GM18519 (cell line): ENCODE measurements around the gene HNF4A.
"Not testable (repeated sequence)": the region's sequence is repeated elsewhere in the genome, so short reads cannot be mapped to it uniquely, and the experiment has no call there.

Experiments
- ATAC-seq: cut with Tn5 transposase; IDR thresholded peaks from one replicate; pipeline ENCODE4 v1.9.1; 2021; ENCODE audit warnings: mild to moderate bottlenecking, moderate library complexity; ENCODE audit not compliant: unreplicated experiment, low FRiP score

The HNF4A gene

DNA sequence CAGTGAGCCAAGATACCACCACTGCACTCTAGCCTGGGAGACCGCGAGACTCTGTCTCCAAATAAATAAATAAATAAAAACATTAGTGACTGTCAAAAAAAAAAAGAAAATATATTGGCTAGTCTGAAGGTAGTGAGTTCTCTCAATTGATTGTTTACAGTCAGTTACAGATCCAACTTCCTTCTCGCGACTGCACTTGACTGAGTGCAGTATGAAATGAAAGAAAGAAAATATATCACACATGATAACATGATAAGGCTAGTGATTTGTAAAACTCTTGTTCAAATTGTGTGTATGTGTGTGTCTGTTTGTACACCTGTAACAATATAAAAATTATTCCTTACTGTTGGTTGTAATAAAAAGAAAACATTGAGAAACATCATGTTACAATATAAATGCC lies 10.8 kb upstream of the HNF4A start:
- no peak for ATAC-seq

GRCh38 chr20:44345147-44345546 lies 10.4 kb upstream of the HNF4A start:
- no peak for ATAC-seq

GRCh38 chr20:44345941-44346340 lies 9.6 kb upstream of the HNF4A start:
- ATAC-seq: not testable (repeated sequence)

- ATAC-seq: no peak
Measured at GRCh38 chr20:44348168-44348659, 7.3 kb upstream of the HNF4A start.

GRCh38 chr20:44349349-44349748 lies 6.2 kb upstream of the HNF4A start:
- no peak for ATAC-seq

DNA sequence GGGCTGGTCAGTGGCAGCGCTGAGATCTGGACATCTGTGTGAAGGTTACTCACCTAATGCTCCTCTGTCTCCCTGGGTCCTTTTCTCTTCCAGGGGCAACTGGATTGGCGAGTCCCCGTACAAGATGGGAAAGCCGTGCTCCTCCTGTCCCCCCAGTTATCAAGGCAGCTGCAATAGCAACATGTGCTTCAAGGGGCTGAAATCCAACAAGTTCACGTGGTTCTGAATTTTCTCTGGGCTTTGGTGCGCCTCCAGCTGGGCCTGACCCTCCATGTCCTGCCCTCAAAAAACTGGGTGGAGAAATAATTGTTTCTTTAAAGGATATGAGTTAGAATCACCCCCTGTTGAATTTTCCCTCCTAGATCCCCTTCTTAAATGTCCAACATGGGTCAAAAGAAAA lies 4.9 kb upstream of the HNF4A start:
- ATAC-seq: no peak

- no peak for ATAC-seq
Measured at GRCh38 chr20:44354979-44355497, 461 bp upstream of the HNF4A start.

GRCh38 chr20:44356353-44356723 lies 839 bp downstream of the HNF4A start:
- ATAC-seq: no peak

DNA sequence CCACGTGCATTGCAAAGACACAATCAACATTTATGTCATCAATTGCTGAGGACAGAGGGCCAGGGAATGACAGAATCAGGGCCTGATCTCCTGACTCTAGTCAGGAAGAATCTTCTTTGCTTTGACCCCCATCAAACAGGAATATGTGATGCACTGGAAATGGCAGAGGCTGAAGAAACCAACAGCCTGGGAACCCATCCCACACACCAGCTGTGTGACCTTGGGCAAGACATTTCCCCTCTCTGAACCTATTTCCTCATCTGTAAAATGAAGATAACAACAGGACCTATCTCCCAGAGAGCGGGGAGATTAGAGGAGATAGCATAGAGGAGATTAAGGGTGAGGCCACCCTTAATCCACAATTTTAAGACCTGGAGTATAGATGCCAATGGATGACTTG lies 1.5 kb downstream of the HNF4A start:
- ATAC-seq: no peak

DNA sequence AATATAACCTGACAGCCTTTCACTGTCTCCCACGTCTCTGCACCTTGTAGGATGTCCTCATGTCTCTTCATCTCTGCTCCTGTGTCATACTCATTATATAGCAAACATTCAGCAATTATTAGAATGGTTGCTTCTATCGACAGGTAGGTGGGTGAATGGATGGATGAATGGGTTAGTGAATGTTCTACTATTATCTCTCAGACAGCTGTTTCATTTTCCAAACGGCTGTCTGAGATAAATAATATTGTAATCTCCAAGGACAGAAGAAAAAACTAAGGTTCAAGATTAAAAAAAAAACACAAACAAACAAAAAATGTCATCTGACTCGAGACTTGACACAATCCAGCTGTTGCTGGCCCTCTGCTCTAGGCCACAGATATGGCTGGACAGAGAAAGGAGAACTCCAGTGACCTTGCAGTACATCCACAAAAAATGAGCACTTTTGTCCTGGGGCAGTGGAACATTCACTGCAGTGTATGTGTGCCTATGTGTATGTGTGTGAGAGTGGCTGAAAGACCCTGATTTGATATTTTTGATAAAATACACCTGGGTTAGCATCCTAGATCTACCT lies 2.1 kb downstream of the HNF4A start:
- ATAC-seq: no peak

GRCh38 chr20:44358776-44359175 lies 3.3 kb downstream of the HNF4A start:
- no peak for ATAC-seq

DNA sequence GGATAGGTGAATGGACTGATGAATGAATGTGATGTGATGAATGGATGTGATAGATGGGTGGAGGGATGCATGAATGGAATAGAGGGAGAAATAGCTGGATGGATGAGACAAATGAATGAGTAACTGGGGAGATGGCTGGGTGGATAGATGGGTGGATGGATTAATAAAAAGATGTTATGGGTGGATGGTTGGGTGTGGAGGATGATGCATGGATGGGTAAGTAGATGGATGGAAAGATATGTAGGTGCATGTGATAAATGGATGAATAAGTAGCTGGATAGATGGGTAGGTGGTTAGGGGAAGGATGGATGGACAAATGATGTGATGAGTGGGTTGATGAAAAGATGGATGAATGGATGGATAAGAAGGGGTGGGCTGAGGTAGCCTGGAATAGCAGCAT lies 4.7 kb downstream of the HNF4A start:
- no peak for ATAC-seq

DNA sequence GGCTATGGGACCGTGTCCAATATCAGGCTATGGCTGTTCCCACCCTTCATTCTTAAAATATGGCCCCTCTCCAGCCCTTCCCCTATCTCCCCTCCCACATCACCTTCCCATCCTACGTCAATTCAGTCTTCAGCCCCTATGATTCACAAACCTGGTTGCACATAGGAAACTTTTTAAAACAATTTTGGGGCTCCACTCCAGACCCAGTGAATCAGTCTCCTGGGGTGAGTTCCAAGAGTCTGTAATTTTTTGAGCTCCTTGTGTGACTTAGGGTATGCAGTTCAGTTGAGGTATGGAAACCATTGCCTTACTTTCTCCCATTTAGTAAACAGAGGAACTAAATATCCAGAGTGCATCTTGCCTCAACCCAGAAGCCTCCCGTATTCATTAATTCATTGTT lies 5.5 kb downstream of the HNF4A start:
- no peak for ATAC-seq

DNA sequence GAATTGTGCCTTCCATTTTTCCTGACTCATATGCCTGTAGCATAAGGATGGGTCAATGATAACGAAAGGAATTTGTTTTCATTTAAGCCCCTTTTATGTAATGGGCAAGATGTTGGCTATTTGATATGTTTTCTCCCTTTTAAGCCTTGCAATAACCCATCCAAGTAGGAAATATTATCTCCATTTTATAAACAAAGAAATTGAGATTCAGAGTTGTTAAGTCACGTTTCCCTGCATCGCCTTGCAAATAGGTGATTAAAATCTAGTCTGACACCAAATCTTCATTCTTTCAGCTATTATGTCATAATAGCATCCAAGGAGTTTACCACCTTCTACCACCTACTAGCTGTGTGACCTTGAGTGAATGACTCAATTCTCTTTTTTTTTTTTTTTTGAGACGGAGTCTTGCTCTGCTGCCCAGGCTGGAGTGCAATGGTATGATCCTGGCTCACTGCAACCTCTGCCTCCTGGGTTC lies 7.0 kb downstream of the HNF4A start:
- ATAC-seq: no peak

- ATAC-seq: no peak
Measured at GRCh38 chr20:44364068-44364467, 8.6 kb downstream of the HNF4A start.

DNA sequence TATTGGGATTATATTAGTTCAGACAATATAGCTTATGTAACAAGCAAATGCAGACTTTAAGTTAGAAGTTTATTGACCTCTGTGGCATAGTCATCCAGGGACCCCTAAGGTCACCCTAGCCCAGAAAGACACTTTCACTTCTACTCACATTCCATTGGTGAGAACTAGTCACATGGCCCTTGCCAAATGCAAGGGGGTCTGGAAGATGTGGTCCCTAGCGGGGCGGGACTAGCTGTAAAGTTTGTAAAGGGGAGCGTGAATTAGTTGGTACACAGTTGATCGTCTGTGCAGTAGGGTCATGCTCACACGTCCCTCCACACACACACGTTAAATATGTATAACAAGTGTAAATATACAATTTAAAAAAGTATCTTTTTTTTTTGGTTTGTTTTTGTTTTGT lies 9.3 kb downstream of the HNF4A start:
- no peak for ATAC-seq

DNA sequence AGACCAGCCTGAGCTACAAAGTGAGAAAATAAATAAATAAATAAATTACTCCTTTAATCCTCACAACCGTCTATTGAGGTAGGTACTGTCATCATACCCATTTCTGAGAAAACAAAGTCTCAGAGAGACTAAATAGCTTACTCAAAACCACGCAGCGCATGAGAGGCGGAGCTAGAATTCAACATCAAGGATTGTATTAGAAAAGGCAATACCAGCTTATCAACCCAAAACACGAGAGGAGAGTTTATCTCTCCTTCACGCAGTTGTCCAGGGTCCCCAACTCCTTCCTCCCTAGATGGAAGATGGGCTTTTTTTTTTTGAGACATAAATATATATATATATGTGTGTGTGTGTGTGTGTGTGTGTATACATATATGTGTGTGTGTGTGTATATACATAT lies 12.2 kb downstream of the HNF4A start:
- no peak for ATAC-seq

GRCh38 chr20:44370639-44371218 lies 15.2 kb downstream of the HNF4A start:
- ATAC-seq: no peak

DNA sequence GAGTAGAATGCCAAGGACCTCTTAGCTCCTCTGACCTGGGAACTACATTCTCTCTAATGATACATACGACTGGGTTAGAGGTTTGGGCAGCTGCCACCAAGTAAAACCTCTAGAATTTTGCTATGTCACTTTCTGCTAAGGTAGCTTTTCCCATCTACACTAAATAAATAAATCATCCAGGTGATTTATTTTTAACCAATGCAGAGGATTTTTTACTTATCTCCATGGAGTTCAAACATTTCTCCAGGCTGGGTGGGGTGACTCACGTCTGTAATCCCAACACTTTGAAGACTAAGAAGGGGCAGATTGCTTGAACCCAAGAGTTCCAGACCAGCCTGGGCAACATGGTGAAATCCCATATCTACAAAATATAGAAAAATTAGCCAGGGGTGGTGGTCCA lies 27.1 kb downstream of the HNF4A start:
- ATAC-seq: no peak

- no peak for ATAC-seq
Measured at GRCh38 chr20:44384423-44385027, 29.0 kb downstream of the HNF4A start.

- peak; percentile 61 for ATAC-seq
Measured at GRCh38 chr20:44388466-44389023, 33.0 kb downstream of the HNF4A start.

- ATAC-seq: no peak
Measured at GRCh38 chr20:44389871-44390270, 34.4 kb downstream of the HNF4A start.
